A549 (cell line): ENCODE data around the gene IL3. TPM values are rescaled to one million over a fixed set of nuclear protein-coding genes. Genes with fewer than 3 reads are reported as not detected.

Experiments
- ATAC-seq, 2 experiments: fragments of 200-7000 bp in 1 of 2; fragments of >200 bp in 1 of 2; cut with Nextera tagmentation in 1 of 2; cut with Tn5 transposase in 1 of 2; 3 replicates each; pipeline versions ENCODE4 v1.8.0 to v1.9.1; 2018 to 2020; ENCODE audit warnings: mild to moderate bottlenecking in 1 of 2, moderate library complexity in 1 of 2
- CTCF ChIA-PET: fragments of 300-600 bp; sonication (Branson Sonifier 250); formaldehyde crosslinking; extraction: SDS; loops from one replicate; lab custom pipeline; 2021; ENCODE audit warnings: antibody characterized with exemption, inconsistent platforms; lab: Yijun Ruan, JAX
- POLR2A ChIA-PET: fragments of 350-600 bp; formaldehyde crosslinking; extraction: SDS; loops from one replicate; lab custom pipeline; 2021; ENCODE audit warnings: antibody characterized with exemption, inconsistent platforms; lab: Yijun Ruan, JAX
- DNase-seq, 2 experiments: peaks; one replicate each; pipeline versions ENCODE4 v3.0.0 to v3.0.0-alpha.2; 2011 to 2016; ENCODE audit warnings: low read depth in 1 of 2, low spot score in 1 of 2
- FAIRE-seq: peaks from 2 replicates; lab custom pipeline; 2011; peaks lifted over from hg19 to GRCh38; lab: Jason Lieb, UNC
- H3K27ac ChIP-seq, 2 experiments: fragments of >200 bp; sonication (Bioruptor Twin); formaldehyde crosslinking; 3 replicates each; pipeline ENCODE4 v1.5.1; 2016 to 2017
- H3K4me1 ChIP-seq: fragments of >200 bp; sonication (Bioruptor Twin); formaldehyde crosslinking; 3 replicates; pipeline ENCODE4 v1.6.1; 2016
- H3K4me2 ChIP-seq: fragments of >200 bp; sonication (Bioruptor Twin); formaldehyde crosslinking; 3 replicates; pipeline ENCODE4 v1.6.1; 2016
- H3K4me3 ChIP-seq: fragments of >200 bp; sonication (Bioruptor Twin); formaldehyde crosslinking; 3 replicates; pipeline ENCODE4 v1.5.1; 2016
- H3K9me3 ChIP-seq: fragments of >200 bp; sonication (Bioruptor Twin); formaldehyde crosslinking; 3 replicates; pipeline ENCODE4 v1.6.1; 2016
- BCL3 ChIP-seq: fragments of >200 bp; sonication (Bioruptor Twin); formaldehyde crosslinking; IDR thresholded peaks from 3 replicates; pipeline ENCODE4 v1.6.1; 2016
- CBX2 ChIP-seq: fragments of 200-600 bp; sonication (generic); IDR thresholded peaks from 2 replicates; pipeline ENCODE4 v1.6.1; 2016; ENCODE audit warnings: low read depth, mild to moderate bottlenecking, borderline replicate concordance
- CEBPB ChIP-seq, 2 experiments: fragments of >200 bp in 1 of 2; sonication (Bioruptor Twin) in 1 of 2; formaldehyde crosslinking in 1 of 2; IDR thresholded peaks; 2 replicates each; pipeline ENCODE4 v1.6.1; 2012 to 2016
- CHD2 ChIP-seq: fragments of 150-350 bp; IDR thresholded peaks from 2 replicates; pipeline ENCODE4 v1.6.1; 2014; ENCODE audit warnings: low read length; ENCODE audit not compliant: partially characterized antibody
- CHD4 ChIP-seq: fragments of 200-600 bp; sonication (generic); IDR thresholded peaks from 2 replicates; pipeline ENCODE4 v1.6.1; 2016; ENCODE audit warnings: antibody characterized with exemption, mild to moderate bottlenecking, borderline replicate concordance
- CTCF ChIP-seq: fragments of >200 bp; sonication (Bioruptor Twin); formaldehyde crosslinking; IDR thresholded peaks from 3 replicates; pipeline ENCODE4 v1.5.1; 2016
- ELK1 ChIP-seq: fragments of 150-350 bp; IDR thresholded peaks from 2 replicates; pipeline ENCODE4 v1.6.1; 2014; ENCODE audit warnings: low read depth, mild to moderate bottlenecking, low read length
- ESRRA ChIP-seq: fragments of 150-350 bp; IDR thresholded peaks from 2 replicates; pipeline ENCODE4 v1.6.1; 2014; ENCODE audit warnings: mild to moderate bottlenecking, low read length, borderline replicate concordance
- GATA3 ChIP-seq: IDR thresholded peaks from 2 replicates; pipeline ENCODE4 v1.6.1; 2012; ENCODE audit warnings: borderline replicate concordance
- HOXA7 ChIP-seq: fragments of 250-450 bp; sonication (Bioruptor Pico); IDR thresholded peaks from 2 replicates; pipeline ENCODE4 v1.5.0; 2020; ENCODE audit warnings: mild to moderate bottlenecking, moderate library complexity
- HOXB5 ChIP-seq: fragments of 250-450 bp; sonication (Bioruptor Pico); IDR thresholded peaks from 2 replicates; pipeline ENCODE4 v1.5.0; 2020; ENCODE audit warnings: mild to moderate bottlenecking, moderate library complexity
- JUN ChIP-seq, 2 experiments: fragments of >200 bp; sonication (Bioruptor Twin); formaldehyde crosslinking; IDR thresholded peaks; 2 replicates in 1 of 2; 3 replicates in 1 of 2; pipeline ENCODE4 v1.6.1; 2016 to 2017
- KDM1A ChIP-seq: fragments of 200-600 bp; sonication (generic); IDR thresholded peaks from 2 replicates; pipeline ENCODE4 v1.6.1; 2016; ENCODE audit warnings: low read depth, mild to moderate bottlenecking
- MAFK ChIP-seq: fragments of 450-650 bp; IDR thresholded peaks from 2 replicates; pipeline ENCODE4 v1.6.1; 2014; ENCODE audit not compliant: partially characterized antibody
- MYC ChIP-seq: IDR thresholded peaks from 2 replicates; pipeline ENCODE4 v1.6.1; 2012; ENCODE audit warnings: mild to moderate bottlenecking, inconsistent platforms, low read length, improper control_type of control experiment, borderline replicate concordance
- NR3C1 ChIP-seq: fragments of >200 bp; sonication (Bioruptor Twin); formaldehyde crosslinking; IDR thresholded peaks from 3 replicates; pipeline ENCODE4 v1.6.1; 2017
- PBX3 ChIP-seq: IDR thresholded peaks from 2 replicates; pipeline ENCODE4 v1.6.1; 2012
- POLR2A ChIP-seq: IDR thresholded peaks from 2 replicates; pipeline ENCODE4 v1.6.1; 2012; ENCODE audit warnings: mild to moderate bottlenecking, low read length
- POLR2AphosphoS2 ChIP-seq: conservative IDR thresholded peaks from 2 replicates; pipeline ENCODE4 v1.6.1; 2012; ENCODE audit warnings: low read length, improper control_type of control experiment, inconsistent platforms
- RAD21 ChIP-seq, 2 experiments: fragments of >200 bp in 1 of 2; sonication (Bioruptor Twin) in 1 of 2; formaldehyde crosslinking in 1 of 2; IDR thresholded peaks in 1 of 2; conservative IDR thresholded peaks in 1 of 2; 2 replicates in 1 of 2; 3 replicates in 1 of 2; pipeline ENCODE4 v1.6.1; 2012 to 2018; ENCODE audit warnings: inconsistent platforms in 1 of 2
- RARB ChIP-seq: fragments of 250-450 bp; sonication (Bioruptor Pico); IDR thresholded peaks from 2 replicates; pipeline ENCODE4 v1.8.0; 2021; ENCODE audit warnings: mild to moderate bottlenecking, moderate library complexity
- REST ChIP-seq: fragments of 200-600 bp; sonication (generic); IDR thresholded peaks from 2 replicates; pipeline ENCODE4 v1.6.1; 2016; ENCODE audit warnings: antibody characterized with exemption, mild to moderate bottlenecking, moderate library complexity
- RFX5 ChIP-seq: fragments of 450-650 bp; IDR thresholded peaks from 2 replicates; pipeline ENCODE4 v1.7.1; 2014; ENCODE audit warnings: antibody characterized with exemption, mild to moderate bottlenecking, moderate library complexity
- SREBF2 ChIP-seq: fragments of 450-650 bp; IDR thresholded peaks from 2 replicates; pipeline ENCODE4 v1.6.1; 2014; ENCODE audit warnings: mild to moderate bottlenecking, moderate library complexity
- TP53 ChIP-seq: fragments of 250-450 bp; sonication (Bioruptor Pico); IDR thresholded peaks from 2 replicates; pipeline ENCODE4 v1.5.0; 2021; ENCODE audit warnings: mild to moderate bottlenecking, moderate library complexity
- USF2 ChIP-seq: fragments of 450-650 bp; IDR thresholded peaks from 2 replicates; pipeline ENCODE4 v1.6.1; 2014; ENCODE audit warnings: antibody characterized with exemption
- ZNF302 ChIP-seq: fragments of 250-450 bp; sonication (Bioruptor Pico); IDR thresholded peaks from 2 replicates; pipeline ENCODE4 v1.9.0; 2021; ENCODE audit warnings: inconsistent platforms, mild to moderate bottlenecking, moderate library complexity
- WGBS: methylation state at CpG from one replicate; pipeline ENCODE4 v1.1.6; 2017; ENCODE audit errors: missing lambda C conversion rate; 5-methylcytosine and 5-hydroxymethylcytosine counted together
- polyA plus RNA-seq, 4 experiments: library from polyadenylated mRNA; depleted of rRNA in 3 of 4; stranded (reverse); fragments of >200 nt; fragmentation: RNase III in 1 of 4; extraction: RNeasy Plus Mini Kit Qiagen cat#74134 plus additional on column Dnase treatment in 1 of 4; gene quantifications; 2 replicates in 3 of 4; 3 replicates in 1 of 4; pipeline ENCODE4 v1.2.3, GENCODE V29; 2011 to 2017

IL3 gene
- polyA plus RNA-seq, 2 of the 4 experiments (the other 2 are of a cell fraction): not detected

GRCh38 chr5:132109494-132110053, 49.1 kb downstream of the IL3 start:
- H3K4me3 ChIP-seq: no peak overlapping the region
- H3K4me2 ChIP-seq: no peak overlapping the region
- DNase-seq: no peak
- no peaks in the 10 kb centered on the region; the same call in 2 of the 3 replicates for H3K9me3 ChIP-seq
- FAIRE-seq: no peak
- no peak for TF ChIP-seq BCL3
- no peak for TF ChIP-seq CHD4
- no peak for TF ChIP-seq HOXA7 (CRISPR knock-in tag)
- TF ChIP-seq POLR2AphosphoS2: no peak
- no peak for TF ChIP-seq MYC
- no peak for TF ChIP-seq MAFK
- TF ChIP-seq CEBPB (IDR thresholded peaks at IDR 0.05): no peak
- no peak for TF ChIP-seq GATA3
- no peak for TF ChIP-seq ELK1
- no peak for TF ChIP-seq JUN (IDR thresholded peaks at IDR 0.05)
- TF ChIP-seq USF2: no peak
- no peak for TF ChIP-seq KDM1A
- no peak for TF ChIP-seq PBX3
- no peak for TF ChIP-seq POLR2A
- no peak for TF ChIP-seq CBX2
- TF ChIP-seq REST: no peak
- ATAC-seq: no peak
- peaks cover 2% of the 10 kb centered on the region; the same call in 1 of the 3 replicates for H3K4me1 ChIP-seq
- ChIA-PET POLR2A (no interaction called here), CTCF (interaction anchor here (0.8 to 3.0 kb wide), 2 partner anchors 9 to 45 kb away, joined by 5 to 13 read pairs; no protein-coding TSS in a partner anchor)
- WGBS: 47% methylated on average over 3 of the region's 3 CpGs
- no peak overlapping the region for H3K27ac ChIP-seq

GRCh38 chr5:132110195-132110594, 49.7 kb downstream of the IL3 start:
- Histone ChIP-seq H3K27ac (no peak overlapping the region), H3K4me3 (no peak overlapping the region), H3K9me3 (no peaks in the 10 kb centered on the region; the same call in 2 of the 3 replicates)
- DNase-seq: no peak
- POLR2A ChIA-PET: no interaction called here
- TF ChIP-seq USF2 (no peak), ZNF302 (CRISPR knock-in tag) (no peak), CTCF (no peak), RAD21 (conservative IDR thresholded peaks at IDR 0.05 in 1 of 2, IDR thresholded peaks at IDR 0.05 in 1 of 2) (no peak), TP53 (no peak), HOXB5 (CRISPR knock-in tag) (no peak), RARB (CRISPR knock-in tag) (no peak), SREBF2 (no peak), CHD2 (no peak), NR3C1 (no peak), ESRRA (no peak), RFX5 (no peak)
- TF ChIP-seq, all 56 proteins: peak for 0
- CTCF ChIA-PET: interaction anchor here (0.8 to 3.0 kb wide), 2 partner anchors 10 to 46 kb away, joined by 5 to 13 read pairs; no protein-coding TSS in a partner anchor
- Histone ChIP-seq H3K4me1 (no peaks in the 10 kb centered on the region), H3K4me2 (no peak overlapping the region)
- no peak for ATAC-seq
- FAIRE-seq: no peak
- WGBS: 71% methylated on average over 3 of the region's 3 CpGs
